ENCODE results near the gene FAM81A.

Gene FAM81A

GRCh38 chr15:59571606-59572005 is 133.6 kb downstream of the FAM81A start:
- Histone ChIP-seq H3K4me1 (ENCODE audit: insufficient read depth, low read length) (no peaks in the 10 kb centered on the region), H3K9ac (ENCODE audit: low read depth, low read length) (no peak overlapping the region), H3K79me2 (ENCODE audit: insufficient read depth, low read length) (no peaks in the 10 kb centered on the region), H3K27me3 (ENCODE audit: insufficient read depth, low read length, poor library complexity) (peaks cover 3% of the 10 kb centered on the region), H2AFZ (ENCODE audit: low read depth, low read length) (no peak overlapping the region), H3K9me3 (ENCODE audit: insufficient read depth, low read length, severe bottlenecking) (no peaks in the 10 kb centered on the region), H3K4me2 (ENCODE audit: insufficient read depth, low read length) (no peak overlapping the region), H3K27ac (ENCODE audit: low read length) (no peak overlapping the region), H3K36me3 (ENCODE audit: insufficient read depth, low read length) (no peaks in the 10 kb centered on the region), H4K20me1 (ENCODE audit: insufficient read depth, low read length) (no peaks in the 10 kb centered on the region), H3K4me3 (ENCODE audit: low read depth in 1 of 2, low read length in 2 of 2) (no peak overlapping the region)
- DNase-seq (no peak), ATAC-seq (ENCODE audit: insufficient read depth, low read depth) (no peak)
- TF ChIP-seq EZH2 (IDR thresholded peaks at IDR 0.05; ENCODE audit: borderline replicate concordance, low read depth, low read length, severe bottlenecking), result no peak
- TF ChIP-seq, protein P1, sequence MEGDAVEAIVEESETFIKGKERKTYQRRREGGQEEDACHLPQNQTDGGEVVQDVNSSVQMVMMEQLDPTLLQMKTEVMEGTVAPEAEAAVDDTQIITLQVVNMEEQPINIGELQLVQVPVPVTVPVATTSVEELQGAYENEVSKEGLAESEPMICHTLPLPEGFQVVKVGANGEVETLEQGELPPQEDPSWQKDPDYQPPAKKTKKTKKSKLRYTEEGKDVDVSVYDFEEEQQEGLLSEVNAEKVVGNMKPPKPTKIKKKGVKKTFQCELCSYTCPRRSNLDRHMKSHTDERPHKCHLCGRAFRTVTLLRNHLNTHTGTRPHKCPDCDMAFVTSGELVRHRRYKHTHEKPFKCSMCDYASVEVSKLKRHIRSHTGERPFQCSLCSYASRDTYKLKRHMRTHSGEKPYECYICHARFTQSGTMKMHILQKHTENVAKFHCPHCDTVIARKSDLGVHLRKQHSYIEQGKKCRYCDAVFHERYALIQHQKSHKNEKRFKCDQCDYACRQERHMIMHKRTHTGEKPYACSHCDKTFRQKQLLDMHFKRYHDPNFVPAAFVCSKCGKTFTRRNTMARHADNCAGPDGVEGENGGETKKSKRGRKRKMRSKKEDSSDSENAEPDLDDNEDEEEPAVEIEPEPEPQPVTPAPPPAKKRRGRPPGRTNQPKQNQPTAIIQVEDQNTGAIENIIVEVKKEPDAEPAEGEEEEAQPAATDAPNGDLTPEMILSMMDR (IDR thresholded peaks at IDR 0.05; ENCODE audit: borderline replicate concordance, extremely low read depth, low read length, poor library complexity, severe bottlenecking), result no peak
